Stomach smooth muscle (tissue), 2 donors: ENCODE measurements around the gene KXD1.
"Not testable (repeated sequence)": the region's sequence is repeated elsewhere in the genome, so short reads cannot be mapped to it uniquely, and the experiment has no call there.

Source experiments
- H3K27ac ChIP-seq: one replicate; pipeline ENCODE4 v1.7.0; 2013; ENCODE audit warnings: mild to moderate bottlenecking, low read length, inconsistent platforms
- H3K27me3 ChIP-seq, 2 donors: one replicate each; pipeline ENCODE4 v1.7.0; 2013; ENCODE audit warnings: low read length in 2 of 2; ENCODE audit not compliant: insufficient read depth in 2 of 2, control insufficient read depth in 1 of 2
- H3K36me3 ChIP-seq, 2 donors: one replicate each; pipeline ENCODE4 v1.7.0; 2013; ENCODE audit warnings: low read length in 2 of 2; ENCODE audit not compliant: control insufficient read depth in 2 of 2, insufficient read depth in 2 of 2
- H3K4me1 ChIP-seq: one replicate; pipeline ENCODE4 v1.7.0; 2013; ENCODE audit warnings: low read length; ENCODE audit not compliant: control insufficient read depth, insufficient read depth
- H3K4me3 ChIP-seq, 2 donors: one replicate each; pipeline ENCODE4 v1.7.0; 2013; ENCODE audit warnings: low read length in 2 of 2
- H3K9ac ChIP-seq, 2 donors: one replicate each; pipeline ENCODE4 v1.7.0; 2013; ENCODE audit warnings: low read length in 2 of 2, mild to moderate bottlenecking in 1 of 2
- H3K9me3 ChIP-seq, 2 donors: one replicate each; pipeline ENCODE4 v1.7.0; 2013; ENCODE audit warnings: low read length in 2 of 2; ENCODE audit not compliant: control insufficient read depth in 2 of 2
- donor health status: healthy.
- donor health status: Pancreatic carcinoma.

KXD1 gene

DNA sequence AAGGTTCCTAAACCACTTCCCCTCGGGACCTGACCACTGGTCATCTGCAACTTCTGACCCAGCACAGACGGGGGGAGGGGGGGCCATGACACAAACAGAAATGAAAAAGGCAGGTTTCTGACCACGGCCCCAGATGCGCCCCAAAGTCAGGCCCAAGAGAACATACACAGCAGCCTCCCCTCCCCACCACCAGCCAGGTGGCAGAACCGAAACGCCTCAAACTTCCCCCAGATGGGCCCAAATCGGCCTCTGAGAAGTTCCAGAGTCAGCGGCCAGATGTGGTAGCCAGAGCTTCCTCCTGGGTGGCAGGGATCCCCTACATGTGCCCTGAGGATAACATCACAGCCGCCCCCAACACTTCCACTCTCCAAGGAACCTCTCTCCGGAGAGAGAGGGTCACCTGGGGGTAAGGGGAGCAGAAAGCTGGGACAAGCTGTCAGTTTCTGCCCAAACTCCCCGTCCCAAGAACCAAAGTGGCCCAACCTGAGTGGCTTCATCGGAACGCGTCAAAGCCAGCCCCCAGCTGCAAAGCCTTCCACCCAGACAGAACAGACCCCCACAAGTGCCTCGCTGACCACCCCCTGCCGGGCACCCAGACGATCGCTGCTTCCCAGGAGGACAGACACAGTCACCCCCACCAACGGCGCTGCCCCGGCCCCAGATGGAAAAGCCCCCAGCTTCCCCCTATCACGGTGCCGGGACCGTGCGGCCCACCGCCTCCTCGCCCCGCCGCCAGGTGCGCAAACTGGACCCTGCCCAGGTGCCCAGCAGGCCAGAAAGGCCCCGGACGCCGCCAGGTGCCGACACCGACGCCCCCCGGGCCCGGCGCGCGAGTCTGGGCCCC is 36.6 kb upstream of the KXD1 start:
- Histone ChIP-seq H3K4me3 (peak overlapping the region; percentile 93 to 95), H3K9ac (peak overlapping the region; percentile 97 to 99), H3K9me3 (no peaks in the 10 kb centered on the region), H3K36me3 (no peaks in the 10 kb centered on the region), H3K4me1 (peaks cover 13% of the 10 kb centered on the region), H3K27me3 (no peaks in the 10 kb centered on the region), H3K27ac (peak overlapping the region; percentile 89)

DNA sequence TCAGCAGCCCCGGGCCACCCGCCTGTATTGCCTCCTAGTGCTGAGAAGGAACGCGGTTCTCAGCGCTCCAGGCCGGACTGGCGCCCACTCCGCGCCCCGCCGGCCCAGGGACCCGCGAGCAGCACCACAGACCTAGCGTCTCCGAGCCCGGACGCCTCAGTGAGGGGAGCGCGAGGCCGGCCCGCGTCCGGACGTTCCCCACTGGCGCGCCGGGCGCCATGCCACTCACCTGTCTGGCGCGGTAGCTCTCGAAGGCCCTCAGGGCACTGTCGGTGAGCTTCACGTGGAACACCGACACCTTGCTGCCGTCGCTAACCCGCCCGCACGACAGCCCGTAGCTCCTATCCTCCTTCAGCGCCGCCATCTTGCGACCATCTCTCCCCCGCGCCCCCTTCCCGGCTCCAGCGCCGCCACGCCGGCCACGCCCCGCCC is 36.0 kb upstream of the KXD1 start, which contains the start of gene ELL:
TSS of gene ELL (minus strand) at position 379 of the 432 bp plus-strand sequence. CDS start at position 364, 15 bp downstream.
- Histone ChIP-seq H3K27ac (peak within 1 kb of the TSS; percentile 89), H3K4me3 (peak within 1 kb of the TSS; percentile 93 to 95), H3K9ac (peak within 1 kb of the TSS; percentile 97 to 99), H3K9me3 (no peaks in the 10 kb centered on the region), H3K27me3 (no peaks in the 10 kb centered on the region), H3K4me1 (peaks cover 13% of the 10 kb centered on the region), H3K36me3 (no peaks in the 10 kb centered on the region)

DNA sequence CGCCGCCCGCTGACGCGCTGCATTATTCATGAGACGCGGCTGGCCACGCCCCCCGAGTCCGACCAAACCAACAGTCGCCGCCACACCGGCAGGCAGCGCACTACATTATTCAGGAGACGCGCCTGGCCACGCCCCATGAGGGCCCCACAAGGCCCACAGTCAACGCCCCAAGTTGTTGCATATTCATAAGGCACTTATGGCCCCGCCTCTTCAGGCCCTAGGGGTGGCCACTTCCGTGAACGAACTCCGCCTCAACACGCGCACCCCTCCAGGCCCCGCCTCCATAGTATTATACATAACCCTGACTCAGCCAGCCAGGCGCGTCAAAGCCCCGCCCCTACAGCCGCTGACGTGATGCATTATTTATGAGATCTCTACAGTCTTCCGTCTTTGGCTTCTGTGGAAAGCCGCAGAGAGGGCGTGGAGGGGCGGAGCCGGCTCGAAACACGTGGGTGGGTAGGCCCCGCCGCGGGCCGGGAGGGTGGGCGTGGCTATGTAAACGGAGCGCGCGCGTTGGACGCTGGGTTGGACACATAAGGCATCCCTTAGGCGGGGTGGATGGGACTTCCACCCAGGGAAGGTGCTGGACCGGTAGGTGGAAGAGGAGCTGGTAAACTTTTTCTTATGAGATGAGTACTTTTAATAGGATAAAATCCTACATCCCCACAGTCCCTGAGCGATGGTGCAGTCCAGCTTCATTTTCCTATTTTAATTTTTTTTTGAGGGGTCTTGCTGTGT is 35.4 kb upstream of the KXD1 start:
- peak overlapping the region in 1 of 2 donors; percentile 95 for H3K4me3 ChIP-seq
- H3K36me3 ChIP-seq = no peaks in the 10 kb centered on the region
- peak overlapping the region; percentile 89 for H3K27ac ChIP-seq
- H3K9ac ChIP-seq = peak overlapping the region; percentile 5 to 99
- H3K9me3 ChIP-seq = no peaks in the 10 kb centered on the region
- peaks cover 13% of the 10 kb centered on the region for H3K4me1 ChIP-seq
- no peaks in the 10 kb centered on the region for H3K27me3 ChIP-seq

DNA sequence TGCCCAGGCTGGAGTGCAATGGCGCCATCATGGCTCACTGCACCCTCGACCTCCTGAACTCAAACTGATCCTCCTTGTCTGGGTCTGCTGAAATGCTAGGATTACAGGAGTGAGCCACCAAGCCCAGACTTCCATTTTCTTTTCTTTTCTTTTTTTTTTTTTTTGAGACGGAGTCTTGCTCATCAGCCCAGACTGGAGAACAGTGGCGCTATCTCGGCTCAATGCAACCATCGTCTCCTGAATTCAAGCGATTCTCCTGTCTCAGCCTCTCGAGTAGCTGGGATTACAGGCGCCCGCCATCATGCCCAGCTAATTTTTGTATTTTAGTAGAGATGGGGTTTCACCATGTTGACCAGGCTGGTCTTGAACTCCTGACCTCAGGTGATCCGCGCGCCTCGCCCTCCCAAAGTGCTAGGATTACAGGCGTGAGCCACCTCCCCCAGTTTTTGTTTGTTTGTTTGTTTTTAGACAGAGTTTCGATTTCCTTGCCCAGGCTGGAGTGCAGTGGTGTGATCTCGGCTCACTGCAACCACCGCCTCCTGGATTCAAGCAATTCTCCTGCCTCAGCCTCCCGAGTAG is 34.7 kb upstream of the KXD1 start:
- H3K27me3 ChIP-seq, H3K9me3 ChIP-seq, H3K9ac ChIP-seq, H3K36me3 ChIP-seq, H3K27ac ChIP-seq: not testable (repeated sequence)
- Histone ChIP-seq H3K4me1 (peaks cover 13% of the 10 kb centered on the region), H3K4me3 (peak overlapping the region in 1 of 2 donors; percentile 57)

DNA sequence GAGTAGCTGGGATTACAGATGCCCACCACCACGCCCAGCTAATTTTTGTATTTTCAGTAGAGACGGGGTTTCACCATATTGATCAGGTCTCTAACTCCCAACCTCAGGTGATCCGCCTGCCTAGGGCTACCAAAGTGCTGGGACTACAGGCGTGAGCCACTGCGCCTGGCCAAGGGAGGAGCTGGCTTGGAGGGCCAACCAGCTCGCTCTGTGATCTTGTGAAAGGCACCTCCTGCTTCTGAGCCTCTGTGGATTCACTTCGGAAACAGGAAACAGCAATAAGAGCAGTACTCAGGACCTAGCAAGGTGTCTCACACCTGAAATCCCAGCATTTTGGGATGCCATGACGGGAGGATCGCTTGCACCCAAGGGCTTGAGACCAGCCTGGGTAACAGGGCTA is 33.8 kb upstream of the KXD1 start:
- Histone ChIP-seq H3K36me3 (no peaks in the 10 kb centered on the region), H3K9me3 (no peaks in the 10 kb centered on the region), H3K27me3 (no peaks in the 10 kb centered on the region), H3K4me3 (no peak overlapping the region), H3K4me1 (peaks cover 13% of the 10 kb centered on the region), H3K9ac (no peak overlapping the region), H3K27ac (no peak overlapping the region)

DNA sequence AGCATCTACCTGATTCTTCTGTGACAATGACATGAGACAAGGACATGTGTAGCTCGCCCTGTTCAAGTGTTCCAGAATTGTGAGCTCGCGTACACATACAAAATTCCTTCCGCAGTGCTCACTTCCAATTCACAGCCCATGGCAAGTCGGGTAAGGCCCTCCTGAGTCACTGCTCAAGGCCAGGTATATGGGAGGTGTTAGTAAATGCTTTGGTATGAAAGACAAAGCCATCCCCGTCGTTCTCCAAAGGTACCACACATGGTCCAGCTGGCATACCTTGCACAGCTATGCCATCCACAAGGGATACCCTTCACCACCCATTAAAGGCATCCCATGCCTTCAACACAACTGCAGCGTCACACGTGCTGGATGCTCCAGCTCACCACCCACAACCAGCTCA is 31.4 kb upstream of the KXD1 start:
- Histone ChIP-seq H3K4me1 (peaks cover 2% of the 10 kb centered on the region), H3K9me3 (no peaks in the 10 kb centered on the region), H3K36me3 (peaks cover 1% of the 10 kb centered on the region in 2 donors), H3K27me3 (no peaks in the 10 kb centered on the region), H3K27ac (no peak overlapping the region), H3K9ac (no peak overlapping the region), H3K4me3 (no peak overlapping the region)

DNA sequence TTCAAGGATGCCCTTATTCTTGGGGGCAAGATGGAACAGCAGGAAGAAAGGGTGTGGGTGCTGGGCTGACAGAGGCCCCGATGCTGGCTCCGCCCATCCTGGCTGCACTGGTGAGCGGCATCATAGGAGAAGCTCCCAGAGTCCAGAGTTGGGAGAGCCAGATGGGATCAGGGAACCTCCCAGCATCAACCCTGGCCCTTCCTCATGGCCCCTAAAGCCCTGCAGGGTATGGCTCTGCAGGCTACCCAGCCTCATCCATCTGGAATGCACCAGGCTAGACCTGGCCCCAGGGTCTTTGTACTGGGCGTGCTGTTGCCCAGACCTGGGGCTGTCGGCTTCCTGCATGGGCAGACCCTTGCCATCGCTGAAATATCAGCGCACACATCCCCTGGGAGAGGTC is 27.9 kb upstream of the KXD1 start:
- Histone ChIP-seq H3K4me3 (no peak overlapping the region), H3K9ac (no peak overlapping the region), H3K27ac (no peak overlapping the region), H3K36me3 (peaks cover 16 to 20% of the 10 kb centered on the region in 2 donors), H3K27me3 (no peaks in the 10 kb centered on the region), H3K9me3 (no peaks in the 10 kb centered on the region), H3K4me1 (no peaks in the 10 kb centered on the region)

DNA sequence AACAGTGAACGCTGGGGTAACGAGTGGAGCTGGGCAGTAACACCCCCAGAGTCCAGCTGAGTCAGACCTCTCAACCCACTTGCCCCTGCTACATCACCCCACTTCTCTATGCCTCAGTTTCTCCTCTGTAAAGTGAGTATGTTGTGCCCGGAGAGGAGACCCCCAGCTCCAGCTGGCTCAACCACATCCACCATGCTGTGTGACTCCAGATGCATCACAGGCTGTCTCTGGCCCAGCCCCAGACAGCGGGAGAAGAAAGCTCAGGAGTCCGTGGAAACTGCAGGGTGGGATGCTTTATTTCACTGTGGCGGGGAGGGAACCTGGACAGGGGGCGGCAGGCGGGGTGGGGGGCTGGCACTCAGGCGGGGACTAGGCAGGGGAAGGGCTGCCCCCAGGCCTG is 26.2 kb upstream of the KXD1 start:
- Histone ChIP-seq H3K27me3 (no peaks in the 10 kb centered on the region), H3K4me3 (no peak overlapping the region), H3K36me3 (peaks cover 25 to 28% of the 10 kb centered on the region in 2 donors), H3K27ac (no peak overlapping the region), H3K9me3 (no peaks in the 10 kb centered on the region), H3K9ac (no peak overlapping the region), H3K4me1 (no peaks in the 10 kb centered on the region)

DNA sequence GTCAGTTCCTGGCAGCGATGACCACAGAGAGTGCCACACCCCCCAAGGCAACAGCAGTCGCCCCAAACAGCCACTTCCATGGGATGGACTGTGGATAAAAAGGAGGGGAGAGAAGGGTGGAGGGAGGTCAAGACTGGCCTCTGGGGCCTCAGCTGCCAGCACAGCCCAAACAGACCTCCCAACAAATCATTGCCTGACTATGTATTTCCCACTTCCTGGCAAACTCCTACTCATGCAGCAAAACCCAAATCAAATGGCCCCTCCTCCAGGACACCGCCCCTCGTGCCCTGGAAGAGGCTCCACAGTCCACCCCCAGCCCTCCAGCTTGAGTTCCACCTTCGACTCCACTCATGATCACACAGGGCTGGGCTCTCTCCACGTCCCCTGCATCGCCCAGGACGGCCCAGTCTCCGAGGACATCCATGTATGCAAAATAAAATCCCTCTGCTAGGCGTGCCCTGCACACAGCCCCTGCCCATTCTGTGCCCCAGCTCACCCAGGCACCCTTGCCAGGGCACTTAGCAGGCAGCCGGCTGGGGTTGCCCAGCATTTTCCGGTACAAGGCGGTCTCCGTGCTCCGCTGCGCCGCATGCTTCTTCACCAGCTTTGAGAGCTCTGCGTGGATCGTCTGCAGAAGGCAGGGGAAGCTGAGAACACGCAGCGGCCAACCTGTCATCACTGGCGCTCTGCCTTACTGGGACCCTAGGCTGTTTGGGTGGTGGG is 25.3 kb upstream of the KXD1 start:
- Histone ChIP-seq H3K9me3 (no peaks in the 10 kb centered on the region), H3K27me3 (no peaks in the 10 kb centered on the region), H3K4me1 (no peaks in the 10 kb centered on the region), H3K27ac (no peak overlapping the region), H3K36me3 (peaks cover 27 to 33% of the 10 kb centered on the region in 2 donors), H3K4me3 (no peak overlapping the region), H3K9ac (no peak overlapping the region)

DNA sequence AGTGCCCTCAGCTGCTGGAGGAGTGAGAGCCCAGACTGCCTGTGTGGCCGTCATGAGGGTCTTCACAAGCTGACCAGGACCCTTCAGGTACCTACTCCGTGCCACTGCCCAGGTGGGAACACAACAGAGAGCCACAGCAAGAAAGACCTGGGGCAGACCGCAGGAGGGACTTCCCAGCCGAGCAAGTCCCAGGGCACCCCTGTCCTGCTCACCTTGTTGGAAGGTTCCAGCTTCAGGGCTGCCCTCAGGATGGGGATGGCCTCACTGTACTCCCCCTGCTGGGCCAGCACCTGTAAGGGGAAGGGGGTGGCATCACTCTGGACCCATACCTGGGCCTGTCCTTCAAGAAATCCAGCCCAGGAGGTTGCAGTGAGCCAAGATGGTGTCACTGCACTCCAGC is 24.6 kb upstream of the KXD1 start:
- H3K9ac ChIP-seq = no peak overlapping the region
- no peaks in the 10 kb centered on the region for H3K9me3 ChIP-seq
- H3K4me3 ChIP-seq = no peak overlapping the region
- peaks cover 27 to 40% of the 10 kb centered on the region in 2 donors for H3K36me3 ChIP-seq
- H3K4me1 ChIP-seq = no peaks in the 10 kb centered on the region
- no peak overlapping the region for H3K27ac ChIP-seq
- H3K27me3 ChIP-seq = no peaks in the 10 kb centered on the region
